Measurements from ENCODE around the gene SUSD3. TPM values are rescaled to one million over a fixed set of nuclear protein-coding genes. Genes with fewer than 3 reads are reported as not detected.

Gene SUSD3
- total and polyA plus RNA-seq, 11 donors, result 0.29 to 5.2 (median 0.53) TPM; not detected in 3

GRCh38 chr9:93110311-93110855 lies 51.9 kb downstream of the SUSD3 start:
- H3K4me1 ChIP-seq, result peaks cover 0 to 77% (median 0%) of the 10 kb centered on the region in 12 donors
- H3K4me3 ChIP-seq, result no peak overlapping the region
- H3K27me3 ChIP-seq, result no peaks in the 10 kb centered on the region
- no peak for ATAC-seq
- H3K36me3 ChIP-seq, result peaks cover 0 to 55% (median 26%) of the 10 kb centered on the region in 9 donors
- no peaks in the 10 kb centered on the region for H3K9me3 ChIP-seq
- H3K27ac ChIP-seq, result peak overlapping the region in 1 of 12 donors; percentile 70
- DNase-seq, result peak in 3 of 5 donors; percentile 21 to 60 (median 27)
- WGBS, 4 donors, result 95 to 98% (median 97%) methylated on average over 13 to 14 of the region's 14 CpGs
- intact Hi-C loops (cut with DNase I), result loop anchor here in 2 of 10 donors (5.0 kb wide), 2 partner anchors 192 to 197 kb away; no protein-coding TSS in a partner anchor
- TF ChIP-seq POLR2A (IDR thresholded peaks at IDR 0.05), result no peak
- no peak for TF ChIP-seq CTCF (IDR thresholded peaks at IDR 0.05)

- intact Hi-C loops (cut with DNase I), result loop anchor here in 2 of 10 donors (5.0 kb wide), 2 partner anchors 191 to 196 kb away; no protein-coding TSS in a partner anchor
- WGBS, 4 donors, result 90 to 94% (median 91%) methylated on average over 10 to 11 of the region's 11 CpGs
- H3K36me3 ChIP-seq, result peaks cover 0 to 55% (median 26%) of the 10 kb centered on the region in 9 donors
- H3K4me3 ChIP-seq, result no peak overlapping the region
- H3K9me3 ChIP-seq, result no peaks in the 10 kb centered on the region
- H3K4me1 ChIP-seq, result peaks cover 0 to 71% (median under 1%) of the 10 kb centered on the region in 12 donors
- DNase-seq (peak in 1 of 5 donors; percentile 17), ATAC-seq (no peak)
- peak overlapping the region in 1 of 12 donors; percentile 67 for H3K27ac ChIP-seq
- H3K27me3 ChIP-seq, result no peaks in the 10 kb centered on the region
- no peak for TF ChIP-seq POLR2A (IDR thresholded peaks at IDR 0.05)
- no peak for TF ChIP-seq CTCF (IDR thresholded peaks at IDR 0.05)
Measured at GRCh38 chr9:93111001-93111370, 52.5 kb downstream of the SUSD3 start.

- no peak for TF ChIP-seq CTCF (IDR thresholded peaks at IDR 0.05)
- TF ChIP-seq POLR2A (IDR thresholded peaks at IDR 0.05), result no peak
- intact Hi-C loops (cut with DNase I), result loop anchor here in 2 of 10 donors (5.0 kb wide), 2 partner anchors 191 to 196 kb away; no protein-coding TSS in a partner anchor
Measured at GRCh38 chr9:93111371-93112115, 53.0 kb downstream of the SUSD3 start.

More at GRCh38 chr9:93111371-93112115, 53.0 kb downstream of the SUSD3 start:
- DNase-seq, result peak in 4 of 5 donors; percentile 6 to 63 (median 36)
- WGBS, 4 donors, result 89 to 92% (median 91%) methylated on average over 14 to 18 of the region's 18 CpGs
- H3K27ac ChIP-seq, result peak overlapping the region in 2 of 12 donors; percentile 22 to 67
- no peak for ATAC-seq
- peaks cover 0 to 73% (median 5%) of the 10 kb centered on the region in 12 donors for H3K4me1 ChIP-seq
- H3K4me3 ChIP-seq, result no peak overlapping the region
- no peaks in the 10 kb centered on the region for H3K27me3 ChIP-seq
- no peaks in the 10 kb centered on the region for H3K9me3 ChIP-seq
- H3K36me3 ChIP-seq, result peaks cover 0 to 55% (median 26%) of the 10 kb centered on the region in 9 donors
